GM13977 (cell line): ENCODE data around the gene IL12RB2.

Experiments
- DNase-seq: peaks from one replicate; pipeline ENCODE4 v3.0.0; 2012; ENCODE audit warnings: low spot score
- in situ Hi-C: fragments of 300-500 bp; cut with MboI; formaldehyde crosslinking; loops from one replicate; pipeline ENCODE4 v1.12.0; 2022; ENCODE audit warnings: low sequenced_read_pairs, low pct_unique_long_range_greater_than_20kb, mixed read lengths, inconsistent platforms; ENCODE audit not compliant: unreplicated experiment
- TF ChIP-seq, protein P1 (sequence below): IDR thresholded peaks from 2 replicates; pipeline ENCODE4 v1.5.1; 2012; ENCODE audit warnings: mild to moderate bottlenecking, control low read depth; ENCODE audit not compliant: insufficient read depth; ENCODE audit errors: extremely low read depth, missing control alignments

IL12RB2 gene

DNA sequence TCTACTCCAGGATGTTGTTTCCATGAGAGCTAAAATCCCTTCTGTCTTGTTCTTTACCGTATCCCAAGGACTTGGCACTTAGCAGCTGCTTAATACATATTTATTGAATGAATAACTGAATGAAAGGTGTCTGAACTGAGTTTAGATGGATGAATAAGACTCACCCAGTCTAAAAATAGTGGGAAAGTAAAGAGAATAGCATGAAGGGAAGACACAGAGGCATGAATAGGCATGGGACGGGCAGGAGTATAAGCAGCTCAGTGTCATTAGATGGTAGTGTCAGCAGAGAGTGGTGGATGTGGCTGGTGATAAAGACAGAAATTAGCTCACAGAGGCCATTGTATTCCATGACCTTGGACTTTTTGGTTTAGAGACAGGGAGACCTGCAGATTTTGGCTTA lies 9.2 kb downstream of the IL12RB2 start:
- TF ChIP-seq, protein P1, sequence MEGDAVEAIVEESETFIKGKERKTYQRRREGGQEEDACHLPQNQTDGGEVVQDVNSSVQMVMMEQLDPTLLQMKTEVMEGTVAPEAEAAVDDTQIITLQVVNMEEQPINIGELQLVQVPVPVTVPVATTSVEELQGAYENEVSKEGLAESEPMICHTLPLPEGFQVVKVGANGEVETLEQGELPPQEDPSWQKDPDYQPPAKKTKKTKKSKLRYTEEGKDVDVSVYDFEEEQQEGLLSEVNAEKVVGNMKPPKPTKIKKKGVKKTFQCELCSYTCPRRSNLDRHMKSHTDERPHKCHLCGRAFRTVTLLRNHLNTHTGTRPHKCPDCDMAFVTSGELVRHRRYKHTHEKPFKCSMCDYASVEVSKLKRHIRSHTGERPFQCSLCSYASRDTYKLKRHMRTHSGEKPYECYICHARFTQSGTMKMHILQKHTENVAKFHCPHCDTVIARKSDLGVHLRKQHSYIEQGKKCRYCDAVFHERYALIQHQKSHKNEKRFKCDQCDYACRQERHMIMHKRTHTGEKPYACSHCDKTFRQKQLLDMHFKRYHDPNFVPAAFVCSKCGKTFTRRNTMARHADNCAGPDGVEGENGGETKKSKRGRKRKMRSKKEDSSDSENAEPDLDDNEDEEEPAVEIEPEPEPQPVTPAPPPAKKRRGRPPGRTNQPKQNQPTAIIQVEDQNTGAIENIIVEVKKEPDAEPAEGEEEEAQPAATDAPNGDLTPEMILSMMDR, result no peak
- in situ Hi-C loops, result no loop called here
- no peak for DNase-seq

DNA sequence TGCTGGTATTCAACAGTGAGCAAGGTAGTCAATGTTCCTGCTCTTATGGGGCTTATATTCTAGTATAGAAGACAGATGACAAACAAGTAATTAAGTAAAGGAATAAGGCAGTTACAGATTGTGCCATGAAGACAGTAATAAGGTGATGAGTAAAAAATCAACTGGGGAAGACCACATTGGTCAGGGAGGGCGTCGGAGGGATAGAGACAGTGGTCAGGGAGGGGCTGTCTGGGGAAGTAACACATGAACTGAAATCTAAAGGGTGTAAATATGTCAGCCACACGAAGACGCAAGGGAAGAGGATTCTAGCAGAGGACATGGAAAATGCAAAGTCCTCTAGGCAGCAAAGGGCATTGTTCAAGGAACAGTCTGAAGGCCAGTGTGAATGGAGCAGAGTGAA lies 10.1 kb downstream of the IL12RB2 start:
- DNase-seq, result no peak

DNA sequence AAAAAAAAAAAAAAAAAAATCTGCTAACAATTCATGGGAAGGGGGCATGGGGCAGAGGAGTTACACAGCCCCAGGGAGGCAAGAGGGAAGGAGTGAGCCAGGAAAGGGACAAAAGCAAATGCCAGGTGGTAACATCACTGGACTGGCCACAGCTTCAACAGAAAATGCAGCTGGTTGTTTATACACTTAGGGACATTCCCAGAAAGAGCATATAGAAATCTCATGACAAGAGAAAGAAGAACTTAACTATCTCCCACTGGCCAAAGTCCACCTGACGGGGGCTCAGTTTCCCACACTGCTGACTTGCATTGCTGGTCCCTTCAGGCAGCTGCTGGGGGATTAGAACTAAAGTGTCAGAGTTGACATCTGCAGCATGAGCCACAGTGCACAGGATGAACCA lies 14.8 kb downstream of the IL12RB2 start:
- in situ Hi-C loops, result no loop called here
- TF ChIP-seq, protein P1, result no peak
- no peak for DNase-seq

More for the DNA sequence above, 10.1 kb downstream of the IL12RB2 start:
- TF ChIP-seq, protein P1, result no peak
- in situ Hi-C loops, result no loop called here

DNA sequence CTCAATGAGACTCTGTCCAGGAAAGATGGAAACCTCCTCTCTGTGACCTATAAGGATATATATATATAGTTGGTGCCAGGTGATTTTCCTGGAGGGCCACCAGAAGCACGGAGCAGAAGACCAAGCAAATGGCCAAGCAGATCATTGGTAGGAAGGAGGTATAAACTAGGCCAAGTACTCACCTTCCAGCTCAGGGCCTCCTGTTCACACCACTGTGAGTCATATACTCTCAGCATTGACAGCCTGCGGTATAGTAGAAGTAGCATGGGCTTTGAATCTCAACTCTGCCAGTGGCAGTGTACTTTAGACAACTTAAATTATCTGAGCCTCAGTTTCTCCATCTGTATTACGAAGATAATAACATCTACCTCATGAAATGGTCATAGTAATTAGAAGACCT lies 15.4 kb downstream of the IL12RB2 start:
- in situ Hi-C loops, result no loop called here
- no peak for DNase-seq
- TF ChIP-seq, protein P1, result no peak

DNA sequence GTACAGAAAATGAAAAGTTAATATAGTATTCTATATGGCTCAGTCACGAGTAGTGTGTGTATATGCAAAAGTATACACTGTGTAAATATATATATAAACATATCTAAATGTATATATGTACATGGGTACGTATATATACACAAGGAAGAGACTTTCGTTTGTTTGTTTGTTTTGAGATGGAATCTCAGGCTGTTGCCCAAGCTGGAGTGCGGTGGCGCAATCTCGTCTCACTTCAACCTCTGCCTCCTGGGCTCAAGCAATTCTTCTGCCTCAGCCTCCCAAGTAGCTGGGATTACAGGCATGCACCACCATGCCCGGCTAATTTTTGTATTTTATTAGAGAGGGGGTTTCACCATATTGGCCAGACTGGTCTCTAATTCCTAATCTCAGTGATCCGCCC lies 16.4 kb downstream of the IL12RB2 start:
- no peak for DNase-seq
- TF ChIP-seq, protein P1, result no peak
- in situ Hi-C loops, result no loop called here

DNA sequence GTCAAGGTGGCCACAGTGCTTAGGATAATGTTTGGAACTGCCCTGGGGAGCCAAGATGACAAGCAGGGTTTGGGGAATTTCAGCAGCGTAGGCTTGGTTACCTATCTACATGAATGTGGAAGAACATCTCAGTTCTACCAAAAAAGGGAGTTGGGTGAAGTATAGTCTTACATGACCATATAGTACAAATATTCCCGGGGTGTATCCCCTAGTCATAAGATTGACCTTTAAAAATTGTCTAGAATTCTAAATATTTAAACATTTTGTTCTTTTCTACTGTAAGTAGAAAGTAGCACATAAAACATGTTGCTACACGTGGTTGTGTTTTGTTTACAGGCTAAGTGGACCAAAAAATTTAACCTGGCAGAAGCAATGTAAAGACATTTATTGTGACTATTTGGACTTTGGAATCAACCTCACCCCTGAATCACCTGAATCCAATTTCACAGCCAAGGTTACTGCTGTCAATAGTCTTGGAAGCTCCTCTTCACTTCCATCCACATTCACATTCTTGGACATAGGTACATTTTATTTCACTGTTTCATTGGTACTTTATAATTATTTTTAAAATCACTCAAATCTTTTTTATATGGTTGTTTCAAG lies 20.3 kb downstream of the IL12RB2 start:
- no peak for DNase-seq
- TF ChIP-seq, protein P1, result no peak
- in situ Hi-C loops, result no loop called here
